NCI-H128 (cell line): ENCODE results near the gene HSBP1L1.

Source experiments
- DNase-seq: peaks from one replicate; lab custom pipeline; 2025; ENCODE audit not compliant: unreplicated experiment; lab: John Stamatoyannopoulos, UW

HSBP1L1 gene

GRCh38 chr18:79944126-79944731, 20.2 kb upstream of the HSBP1L1 start:
- DNase-seq, result no peak

- no peak for DNase-seq
Measured at GRCh38 chr18:79944746-79945117, 19.7 kb upstream of the HSBP1L1 start.

- no peak for DNase-seq
Measured at GRCh38 chr18:79945118-79946042, 19.1 kb upstream of the HSBP1L1 start.

GRCh38 chr18:79947054-79947755, 17.2 kb upstream of the HSBP1L1 start:
- DNase-seq, result no peak

GRCh38 chr18:79947881-79948610, 16.4 kb upstream of the HSBP1L1 start:
- no peak for DNase-seq

GRCh38 chr18:79948719-79949411, 15.6 kb upstream of the HSBP1L1 start:
- DNase-seq, result no peak

GRCh38 chr18:79949697-79950487, 14.6 kb upstream of the HSBP1L1 start:
- DNase-seq, result no peak

- DNase-seq, result no peak
Measured at GRCh38 chr18:79950515-79951341, 13.7 kb upstream of the HSBP1L1 start.

GRCh38 chr18:79951545-79952455, 12.6 kb upstream of the HSBP1L1 start, which contains the start of gene SLC66A2:
Gene SLC66A2, minus strand, starts transcription at chr18:79951653. Its CDS starts 727 bp downstream, at chr18:79950926.
- DNase-seq, result peak; percentile 80

- no peak for DNase-seq
Measured at GRCh38 chr18:79952456-79952995, 11.9 kb upstream of the HSBP1L1 start.

- no peak for DNase-seq
Measured at GRCh38 chr18:79952996-79953559, 11.4 kb upstream of the HSBP1L1 start.

- no peak for DNase-seq
Measured at GRCh38 chr18:79953971-79954651, 10.3 kb upstream of the HSBP1L1 start.

- no peak for DNase-seq
Measured at GRCh38 chr18:79954791-79955190, 9.7 kb upstream of the HSBP1L1 start.

GRCh38 chr18:79955302-79956075, 9.0 kb upstream of the HSBP1L1 start:
- DNase-seq, result no peak

- DNase-seq, result no peak
Measured at GRCh38 chr18:79956276-79956675, 8.2 kb upstream of the HSBP1L1 start.

- DNase-seq, result no peak
Measured at GRCh38 chr18:79958981-79959380, 5.5 kb upstream of the HSBP1L1 start.
